T-helper 2 cell (primary cell): ENCODE results near the gene C7orf33.

ENCODE experiments used
- DNase-seq, 5 experiments: peaks; one replicate each; pipeline versions ENCODE4 v3.0.0 to v3.0.0-alpha.2; 2012 to 2022

The C7orf33 gene

GRCh38 chr7:148630078-148630477 is 39.5 kb downstream of the C7orf33 start:
- DNase-seq, result no peak

- no peak for DNase-seq
These were observed 43.2 kb downstream of the C7orf33 start for GRCh38 chr7:148633761-148634160.

- no peak for DNase-seq
These were observed 46.5 kb downstream of the C7orf33 start for GRCh38 chr7:148637094-148637493.

- no peak for DNase-seq
These were observed 55.3 kb downstream of the C7orf33 start for GRCh38 chr7:148645898-148646297.

- DNase-seq, result no peak
These were observed 59.8 kb downstream of the C7orf33 start for GRCh38 chr7:148650232-148650858.

- DNase-seq, result no peak
These were observed 62.2 kb downstream of the C7orf33 start for GRCh38 chr7:148652773-148653172.

- DNase-seq, result no peak
These were observed 67.4 kb downstream of the C7orf33 start for GRCh38 chr7:148657929-148658328.

- peak in 1 of 5 experiments; percentile 27 for DNase-seq
These were observed 70.9 kb downstream of the C7orf33 start for GRCh38 chr7:148661471-148661870.

GRCh38 chr7:148662646-148663045 is 72.1 kb downstream of the C7orf33 start:
- no peak for DNase-seq

GRCh38 chr7:148664324-148664723 is 73.8 kb downstream of the C7orf33 start:
- no peak for DNase-seq

- no peak for DNase-seq
These were observed 74.7 kb downstream of the C7orf33 start for GRCh38 chr7:148665221-148665620.
